SU-DHL-6 (cell line): ENCODE data around the gene ZFP42.

Experiments used
- CTCF ChIP-seq: fragments of 200-600 bp; sonication (generic); IDR thresholded peaks from one replicate; pipeline ENCODE4 v1.5.1; 2017; ENCODE audit warnings: antibody characterized with exemption, mild to moderate bottlenecking, low read length, moderate library complexity; ENCODE audit not compliant: insufficient read depth, poor library complexity, severe bottlenecking
- EZH2phosphoT487 ChIP-seq: fragments of 200-600 bp; sonication (generic), shearing (Covaris generic); conservative IDR thresholded peaks from 2 replicates; pipeline ENCODE4 v1.6.1; 2018; ENCODE audit warnings: mild to moderate bottlenecking, antibody characterized with exemption, low read length, moderate library complexity, mixed read lengths

DNA sequence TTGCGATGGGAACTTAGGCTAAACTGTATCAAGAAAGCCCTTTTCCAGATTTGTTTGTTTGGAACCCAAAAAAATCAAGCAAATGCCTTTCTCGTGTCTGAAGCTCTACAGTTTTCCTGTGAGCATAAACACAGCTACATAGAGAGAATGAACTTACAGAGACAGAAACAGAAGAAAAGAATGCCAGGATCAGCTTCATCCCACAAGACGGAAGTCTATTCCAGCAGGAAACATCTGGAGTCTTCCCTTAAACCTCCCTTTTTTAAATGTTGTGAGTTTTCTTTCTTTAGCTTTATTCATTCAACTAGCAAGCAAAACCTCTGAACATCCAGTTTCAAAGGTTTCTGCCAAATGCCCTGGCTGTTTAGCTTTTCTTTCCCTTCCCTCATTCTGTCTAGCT, 32.6 kb upstream of the ZFP42 start:
- TF ChIP-seq CTCF (no peak), EZH2phosphoT487 (no peak)
